Choroid plexus epithelial cell (primary cell): ENCODE results near the gene LRRC4C.
A peak's percentile ranks its signal among the peaks of the same experiment; 100 is the strongest.

Experiments used
- DNase-seq: peaks from one replicate; pipeline ENCODE4 v3.0.0-alpha.2; 2010; ENCODE audit warnings: low read depth
- H3K4me3 ChIP-seq: 2 replicates; pipeline ENCODE4 v1.5.1; 2011; ENCODE audit warnings: low read depth, mild to moderate bottlenecking, control low read depth, low read length, moderate library complexity
- TF ChIP-seq, protein P1 (sequence below): conservative IDR thresholded peaks from 2 replicates; pipeline ENCODE4 v1.5.1; 2011; ENCODE audit warnings: low read depth, mild to moderate bottlenecking, control low read depth, inconsistent platforms, low read length, moderate library complexity

LRRC4C gene

DNA sequence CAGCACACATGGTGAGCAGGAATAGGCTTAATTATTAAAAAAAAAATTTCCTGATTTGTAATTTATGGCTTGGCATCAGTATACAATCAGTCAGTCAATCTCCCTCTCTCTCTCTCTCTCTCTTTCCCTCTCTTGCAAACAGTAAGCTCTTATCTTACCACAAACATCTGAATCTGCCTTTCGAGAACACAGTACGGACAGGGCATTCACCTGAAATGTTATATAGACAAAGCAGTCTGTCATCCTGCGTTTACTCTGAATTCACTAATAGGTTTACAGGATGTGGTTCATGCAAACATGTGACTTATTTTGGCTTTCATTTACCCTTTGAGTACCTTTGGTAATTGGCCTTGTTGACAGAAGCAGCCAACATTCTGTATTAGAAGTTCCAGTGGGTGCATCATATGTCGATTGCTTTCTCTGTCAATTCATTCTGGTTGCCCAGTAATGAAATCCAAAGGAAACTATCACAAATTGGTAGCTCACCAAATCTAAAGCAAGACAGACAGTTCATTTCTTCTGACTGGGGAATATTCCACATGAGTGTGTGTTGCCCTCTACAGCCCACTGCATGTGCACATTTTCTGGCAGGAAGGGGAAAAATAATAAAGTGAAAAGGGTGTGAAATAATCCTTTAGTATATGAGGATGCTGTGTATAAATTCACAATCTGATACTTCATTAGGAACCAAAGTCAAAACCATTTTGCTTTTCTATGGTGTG is 1058.2 kb downstream of the LRRC4C start:
- no peak for DNase-seq
- H3K4me3 ChIP-seq, result no peak overlapping the region
- TF ChIP-seq, protein P1, sequence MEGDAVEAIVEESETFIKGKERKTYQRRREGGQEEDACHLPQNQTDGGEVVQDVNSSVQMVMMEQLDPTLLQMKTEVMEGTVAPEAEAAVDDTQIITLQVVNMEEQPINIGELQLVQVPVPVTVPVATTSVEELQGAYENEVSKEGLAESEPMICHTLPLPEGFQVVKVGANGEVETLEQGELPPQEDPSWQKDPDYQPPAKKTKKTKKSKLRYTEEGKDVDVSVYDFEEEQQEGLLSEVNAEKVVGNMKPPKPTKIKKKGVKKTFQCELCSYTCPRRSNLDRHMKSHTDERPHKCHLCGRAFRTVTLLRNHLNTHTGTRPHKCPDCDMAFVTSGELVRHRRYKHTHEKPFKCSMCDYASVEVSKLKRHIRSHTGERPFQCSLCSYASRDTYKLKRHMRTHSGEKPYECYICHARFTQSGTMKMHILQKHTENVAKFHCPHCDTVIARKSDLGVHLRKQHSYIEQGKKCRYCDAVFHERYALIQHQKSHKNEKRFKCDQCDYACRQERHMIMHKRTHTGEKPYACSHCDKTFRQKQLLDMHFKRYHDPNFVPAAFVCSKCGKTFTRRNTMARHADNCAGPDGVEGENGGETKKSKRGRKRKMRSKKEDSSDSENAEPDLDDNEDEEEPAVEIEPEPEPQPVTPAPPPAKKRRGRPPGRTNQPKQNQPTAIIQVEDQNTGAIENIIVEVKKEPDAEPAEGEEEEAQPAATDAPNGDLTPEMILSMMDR, result peak; percentile 20

GRCh38 chr11:40397141-40397540 is 1062.3 kb downstream of the LRRC4C start:
- H3K4me3 ChIP-seq, result no peak overlapping the region
- no peak for DNase-seq
- TF ChIP-seq, protein P1, result no peak

GRCh38 chr11:40393511-40393910 is 1065.9 kb downstream of the LRRC4C start:
- H3K4me3 ChIP-seq, result no peak overlapping the region
- TF ChIP-seq, protein P1, result no peak
- no peak for DNase-seq

DNA sequence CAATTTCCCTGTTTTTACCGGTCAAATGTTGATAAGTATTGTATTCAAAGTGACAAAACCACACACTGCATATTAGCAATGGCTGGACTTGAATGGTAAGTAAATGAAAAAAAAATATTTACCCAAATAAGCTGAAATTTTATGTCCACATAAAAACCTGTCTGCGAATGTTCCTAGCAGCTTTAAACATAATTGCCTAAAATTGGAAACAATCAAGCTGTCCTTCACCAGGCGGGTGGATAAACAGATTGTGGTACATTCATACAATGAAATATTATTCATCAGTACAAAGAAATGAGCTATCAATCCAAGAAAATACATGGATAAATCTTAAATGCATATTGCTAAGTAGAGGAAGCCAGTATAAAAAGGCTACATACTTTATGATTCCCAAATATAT is 1067.8 kb downstream of the LRRC4C start:
- DNase-seq, result no peak
- TF ChIP-seq, protein P1, result no peak
- no peak overlapping the region for H3K4me3 ChIP-seq

DNA sequence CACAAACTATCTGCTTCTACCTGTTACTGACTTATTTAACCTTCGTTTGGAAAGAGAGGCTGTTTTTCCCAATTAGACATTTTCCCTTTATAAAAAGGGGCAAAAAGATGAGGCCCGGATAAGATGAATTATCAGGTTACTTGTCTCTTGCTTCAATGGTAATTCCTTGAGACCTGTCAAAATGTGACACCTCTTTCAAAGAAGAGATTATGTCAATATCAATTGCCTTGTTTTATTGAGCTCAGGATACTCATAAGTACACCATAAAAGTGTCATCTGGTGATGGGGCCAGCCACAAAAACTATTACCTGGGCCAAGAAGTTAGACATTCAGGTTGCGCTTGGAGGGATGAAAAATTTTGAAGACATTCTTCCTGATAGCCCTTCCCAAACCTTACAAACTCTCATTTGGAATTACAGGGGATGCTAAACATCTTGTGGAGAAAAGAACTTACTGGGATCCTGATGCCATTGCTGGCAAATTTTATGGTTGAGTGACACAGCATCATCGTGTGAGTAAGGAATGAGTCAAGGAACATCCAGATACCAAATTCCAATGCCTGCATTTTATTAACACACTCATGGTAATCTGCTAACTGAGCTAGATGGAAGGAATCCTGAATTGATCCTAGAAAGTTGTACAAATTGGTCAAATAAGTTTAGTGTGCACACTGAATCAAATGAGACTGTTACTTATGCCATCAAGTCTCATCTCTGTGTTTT is 1071.2 kb downstream of the LRRC4C start:
- DNase-seq, result no peak
- TF ChIP-seq, protein P1, result no peak
- no peak overlapping the region for H3K4me3 ChIP-seq

DNA sequence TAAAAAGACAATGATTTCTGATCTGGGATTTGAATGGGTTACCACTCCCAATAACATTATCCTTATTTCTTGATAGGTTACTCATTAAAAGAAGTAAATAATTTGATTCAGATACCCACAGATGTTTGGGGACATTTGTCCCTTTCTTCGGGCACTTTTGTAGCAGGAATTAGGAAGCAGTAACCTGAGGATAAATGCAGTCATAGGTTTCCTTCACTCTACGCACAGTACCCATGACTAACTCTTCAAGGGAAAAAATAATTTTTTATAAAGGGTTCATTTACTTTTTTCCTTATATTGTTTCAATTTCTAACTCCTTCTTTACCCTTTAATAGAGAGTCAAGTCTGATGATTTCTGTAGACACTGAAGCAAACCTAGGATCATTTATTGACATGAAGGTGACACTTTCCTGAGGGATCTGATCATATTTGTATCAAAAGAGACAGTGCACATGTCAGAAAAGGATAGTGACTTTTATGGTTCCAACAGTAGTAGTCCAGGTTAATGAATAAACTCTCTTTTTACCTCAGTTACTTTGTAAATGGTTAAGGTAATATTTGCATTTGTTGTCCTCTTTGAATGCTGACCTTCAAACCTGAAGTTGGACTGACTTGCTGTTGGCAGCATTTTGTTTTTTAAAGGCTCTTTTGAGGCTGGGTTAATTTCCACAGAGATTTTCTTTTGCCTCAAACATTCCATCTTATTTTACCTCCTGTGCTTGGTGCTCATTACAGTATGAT is 1072.0 kb downstream of the LRRC4C start:
- no peak overlapping the region for H3K4me3 ChIP-seq
- DNase-seq, result no peak
- TF ChIP-seq, protein P1, result no peak
